HepG2 (cell line): Measurements from ENCODE around the gene CDIP1. TPM values are rescaled to one million over a fixed set of nuclear protein-coding genes. Genes with fewer than 3 reads are reported as not detected.

Experiments
- KDM3A ChIP-seq: IDR thresholded peaks from 2 replicates; pipeline ENCODE4 v1.6.1; 2018; ENCODE audit warnings: low read depth, missing compliant biosample characterization
- NR2C2 ChIP-seq: sonication (generic); formaldehyde crosslinking; IDR thresholded peaks from 2 replicates; pipeline ENCODE4 v1.4.0; 2020; ENCODE audit warnings: missing genetic modification reagents, mild to moderate bottlenecking, moderate library complexity, borderline replicate concordance
- NR2F1 ChIP-seq, 2 experiments: fragments of 450-650 bp in 1 of 2; formaldehyde crosslinking in 1 of 2; IDR thresholded peaks; 2 replicates each; pipeline versions ENCODE4 v1.5.0 to v1.6.1; 2016 to 2020; ENCODE audit warnings: mild to moderate bottlenecking in 1 of 2, missing compliant biosample characterization in 1 of 2, missing genetic modification reagents in 1 of 2, moderate library complexity in 1 of 2
- ZNF282 ChIP-seq: fragments of 450-650 bp; IDR thresholded peaks from 2 replicates; pipeline ENCODE4 v1.6.1; 2018; ENCODE audit not compliant: partially characterized antibody
- ZSCAN30 ChIP-seq: sonication (generic); formaldehyde crosslinking; IDR thresholded peaks from 2 replicates; pipeline ENCODE4 v1.5.0; 2020; ENCODE audit warnings: mild to moderate bottlenecking, missing genetic modification reagents
- ZSCAN9 ChIP-seq: IDR thresholded peaks from 2 replicates; pipeline ENCODE4 v1.6.1; 2016; ENCODE audit warnings: borderline replicate concordance
- polyA plus RNA-seq, 8 experiments: library from polyadenylated mRNA; depleted of rRNA in 3 of 8; stranded (reverse) in 7 of 8; unstranded in 1 of 8; fragments of >200 nt; fragmentation: Illumina TruSeq in 4 of 8; extraction: Trizol in 4 of 8; gene quantifications; 2 replicates each; pipeline versions ENCODE4 v1.2.1 to v1.2.3, GENCODE V29; 2011 to 2016; ENCODE audit warnings: low read depth in 4 of 8, missing spikeins in 1 of 8, mixed read lengths in 1 of 8; ENCODE audit not compliant: insufficient read depth in 1 of 8
- total RNA-seq, 5 experiments: library from RNA; depleted of rRNA; stranded (reverse); fragments of >200 nt; fragmentation: Illumina TruSeq; extraction: Trizol; gene quantifications; 2 replicates each; pipeline ENCODE4 v1.2.3, GENCODE V29; 2016; ENCODE audit warnings: low read depth in 1 of 5
- TF ChIP-seq, protein P1 (sequence below): sonication (generic); formaldehyde crosslinking; IDR thresholded peaks from 2 replicates; pipeline ENCODE4 v1.4.0; 2020; ENCODE audit warnings: missing genetic modification reagents, borderline replicate concordance
- TF ChIP-seq, protein P2 (sequence below): sonication (generic); formaldehyde crosslinking; IDR thresholded peaks from 2 replicates; pipeline ENCODE4 v1.5.1; 2020; ENCODE audit warnings: mild to moderate bottlenecking, missing genetic modification reagents, moderate library complexity
- TF ChIP-seq, protein P3 (sequence below): sonication (generic); formaldehyde crosslinking; IDR thresholded peaks from 2 replicates; pipeline ENCODE4 v1.4.0; 2020; ENCODE audit warnings: missing genetic modification reagents

CDIP1 gene
- total and polyA plus RNA-seq, 2 of the 13 experiments (the other 11 are each of a cell fraction or from before 2014, with no cell fraction given): 31.2 to 56.7 TPM

DNA sequence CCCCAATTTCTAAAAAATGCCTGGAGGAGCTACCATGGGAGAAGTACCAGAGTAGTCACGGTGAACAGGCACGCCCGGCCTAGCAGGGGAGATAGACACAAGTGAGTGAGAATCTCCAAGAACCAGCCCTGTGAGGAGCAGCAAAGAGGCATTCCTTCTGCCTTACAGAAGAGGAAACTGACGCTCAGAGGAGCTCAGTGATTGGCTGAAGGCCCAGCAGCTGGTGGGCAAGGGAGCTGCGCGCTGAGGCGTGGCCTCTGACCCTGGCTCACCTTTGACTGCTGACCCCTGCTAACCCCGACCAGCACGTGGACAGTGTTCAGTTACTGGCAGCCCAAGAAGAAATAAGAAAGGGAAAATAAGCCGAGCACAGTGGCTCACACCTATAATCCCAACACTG is 19.4 kb upstream of the CDIP1 start (continued):
- TF ChIP-seq, protein P1, sequence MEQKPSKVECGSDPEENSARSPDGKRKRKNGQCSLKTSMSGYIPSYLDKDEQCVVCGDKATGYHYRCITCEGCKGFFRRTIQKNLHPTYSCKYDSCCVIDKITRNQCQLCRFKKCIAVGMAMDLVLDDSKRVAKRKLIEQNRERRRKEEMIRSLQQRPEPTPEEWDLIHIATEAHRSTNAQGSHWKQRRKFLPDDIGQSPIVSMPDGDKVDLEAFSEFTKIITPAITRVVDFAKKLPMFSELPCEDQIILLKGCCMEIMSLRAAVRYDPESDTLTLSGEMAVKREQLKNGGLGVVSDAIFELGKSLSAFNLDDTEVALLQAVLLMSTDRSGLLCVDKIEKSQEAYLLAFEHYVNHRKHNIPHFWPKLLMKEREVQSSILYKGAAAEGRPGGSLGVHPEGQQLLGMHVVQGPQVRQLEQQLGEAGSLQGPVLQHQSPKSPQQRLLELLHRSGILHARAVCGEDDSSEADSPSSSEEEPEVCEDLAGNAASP (CRISPR knock-in tag): peak; percentile 50; the same call in 1 of the 2 replicates
- TF ChIP-seq, protein P2, sequence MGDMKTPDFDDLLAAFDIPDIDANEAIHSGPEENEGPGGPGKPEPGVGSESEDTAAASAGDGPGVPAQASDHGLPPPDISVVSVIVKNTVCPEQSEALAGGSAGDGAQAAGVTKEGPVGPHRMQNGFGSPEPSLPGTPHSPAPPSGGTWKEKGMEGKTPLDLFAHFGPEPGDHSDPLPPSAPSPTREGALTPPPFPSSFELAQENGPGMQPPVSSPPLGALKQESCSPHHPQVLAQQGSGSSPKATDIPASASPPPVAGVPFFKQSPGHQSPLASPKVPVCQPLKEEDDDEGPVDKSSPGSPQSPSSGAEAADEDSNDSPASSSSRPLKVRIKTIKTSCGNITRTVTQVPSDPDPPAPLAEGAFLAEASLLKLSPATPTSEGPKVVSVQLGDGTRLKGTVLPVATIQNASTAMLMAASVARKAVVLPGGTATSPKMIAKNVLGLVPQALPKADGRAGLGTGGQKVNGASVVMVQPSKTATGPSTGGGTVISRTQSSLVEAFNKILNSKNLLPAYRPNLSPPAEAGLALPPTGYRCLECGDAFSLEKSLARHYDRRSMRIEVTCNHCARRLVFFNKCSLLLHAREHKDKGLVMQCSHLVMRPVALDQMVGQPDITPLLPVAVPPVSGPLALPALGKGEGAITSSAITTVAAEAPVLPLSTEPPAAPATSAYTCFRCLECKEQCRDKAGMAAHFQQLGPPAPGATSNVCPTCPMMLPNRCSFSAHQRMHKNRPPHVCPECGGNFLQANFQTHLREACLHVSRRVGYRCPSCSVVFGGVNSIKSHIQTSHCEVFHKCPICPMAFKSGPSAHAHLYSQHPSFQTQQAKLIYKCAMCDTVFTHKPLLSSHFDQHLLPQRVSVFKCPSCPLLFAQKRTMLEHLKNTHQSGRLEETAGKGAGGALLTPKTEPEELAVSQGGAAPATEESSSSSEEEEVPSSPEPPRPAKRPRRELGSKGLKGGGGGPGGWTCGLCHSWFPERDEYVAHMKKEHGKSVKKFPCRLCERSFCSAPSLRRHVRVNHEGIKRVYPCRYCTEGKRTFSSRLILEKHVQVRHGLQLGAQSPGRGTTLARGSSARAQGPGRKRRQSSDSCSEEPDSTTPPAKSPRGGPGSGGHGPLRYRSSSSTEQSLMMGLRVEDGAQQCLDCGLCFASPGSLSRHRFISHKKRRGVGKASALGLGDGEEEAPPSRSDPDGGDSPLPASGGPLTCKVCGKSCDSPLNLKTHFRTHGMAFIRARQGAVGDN (CRISPR knock-in tag): peak; percentile 47
- TF ChIP-seq ZNF282 (no peak), NR2C2 (peak; percentile 92), ZSCAN30 (CRISPR knock-in tag) (no peak), NR2F1 (CRISPR knock-in tag; IDR thresholded peaks at IDR 0.05) (peak in 1 of 2 experiments; percentile 61; a peak in 1 of 4 replicates), ZSCAN9 (CRISPR knock-in tag) (no peak), KDM3A (no peak)
- TF ChIP-seq, protein P3, sequence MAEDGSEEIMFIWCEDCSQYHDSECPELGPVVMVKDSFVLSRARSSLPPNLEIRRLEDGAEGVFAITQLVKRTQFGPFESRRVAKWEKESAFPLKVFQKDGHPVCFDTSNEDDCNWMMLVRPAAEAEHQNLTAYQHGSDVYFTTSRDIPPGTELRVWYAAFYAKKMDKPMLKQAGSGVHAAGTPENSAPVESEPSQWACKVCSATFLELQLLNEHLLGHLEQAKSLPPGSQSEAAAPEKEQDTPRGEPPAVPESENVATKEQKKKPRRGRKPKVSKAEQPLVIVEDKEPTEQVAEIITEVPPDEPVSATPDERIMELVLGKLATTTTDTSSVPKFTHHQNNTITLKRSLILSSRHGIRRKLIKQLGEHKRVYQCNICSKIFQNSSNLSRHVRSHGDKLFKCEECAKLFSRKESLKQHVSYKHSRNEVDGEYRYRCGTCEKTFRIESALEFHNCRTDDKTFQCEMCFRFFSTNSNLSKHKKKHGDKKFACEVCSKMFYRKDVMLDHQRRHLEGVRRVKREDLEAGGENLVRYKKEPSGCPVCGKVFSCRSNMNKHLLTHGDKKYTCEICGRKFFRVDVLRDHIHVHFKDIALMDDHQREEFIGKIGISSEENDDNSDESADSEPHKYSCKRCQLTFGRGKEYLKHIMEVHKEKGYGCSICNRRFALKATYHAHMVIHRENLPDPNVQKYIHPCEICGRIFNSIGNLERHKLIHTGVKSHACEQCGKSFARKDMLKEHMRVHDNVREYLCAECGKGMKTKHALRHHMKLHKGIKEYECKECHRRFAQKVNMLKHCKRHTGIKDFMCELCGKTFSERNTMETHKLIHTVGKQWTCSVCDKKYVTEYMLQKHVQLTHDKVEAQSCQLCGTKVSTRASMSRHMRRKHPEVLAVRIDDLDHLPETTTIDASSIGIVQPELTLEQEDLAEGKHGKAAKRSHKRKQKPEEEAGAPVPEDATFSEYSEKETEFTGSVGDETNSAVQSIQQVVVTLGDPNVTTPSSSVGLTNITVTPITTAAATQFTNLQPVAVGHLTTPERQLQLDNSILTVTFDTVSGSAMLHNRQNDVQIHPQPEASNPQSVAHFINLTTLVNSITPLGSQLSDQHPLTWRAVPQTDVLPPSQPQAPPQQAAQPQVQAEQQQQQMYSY (CRISPR knock-in tag): no peak
- TF ChIP-seq, all 625 proteins: peak for 8
